GM12874 (cell line): ENCODE results near the gene STRADB.

Experiments used
- CTCF ChIP-seq: IDR thresholded peaks from 2 replicates; pipeline ENCODE4 v1.5.1; 2011; ENCODE audit warnings: low read depth, mild to moderate bottlenecking, control low read depth, low read length, moderate library complexity; ENCODE audit not compliant: insufficient read depth

The STRADB gene

GRCh38 chr2:201483342-201483741 is 31.8 kb downstream of the STRADB start:
- no peak for TF ChIP-seq CTCF

DNA sequence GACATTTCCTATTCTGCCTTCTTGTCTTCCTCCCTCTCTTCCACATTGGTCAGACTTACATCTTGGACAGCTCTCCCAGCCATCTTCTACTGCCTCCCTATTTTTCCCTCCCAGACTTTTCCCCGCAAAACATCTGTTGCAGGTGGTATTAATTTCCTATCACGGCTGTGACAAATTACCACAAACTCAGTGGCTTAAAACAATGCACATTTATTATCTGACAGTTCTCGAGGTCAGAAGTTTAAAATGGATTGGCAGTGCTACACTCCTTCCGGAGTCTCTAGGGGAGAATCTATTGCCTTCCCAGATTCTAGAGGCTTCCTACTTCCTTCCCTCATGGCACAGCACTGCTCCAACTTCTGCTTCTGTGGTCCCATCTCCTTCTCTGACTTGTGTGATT is 33.3 kb downstream of the STRADB start:
- TF ChIP-seq CTCF, result no peak

- TF ChIP-seq CTCF, result no peak
Measured at GRCh38 chr2:201490291-201490690, 38.8 kb downstream of the STRADB start.

- no peak for TF ChIP-seq CTCF
Measured at GRCh38 chr2:201496785-201497184, 45.2 kb downstream of the STRADB start.

GRCh38 chr2:201500534-201500933 is 49.0 kb downstream of the STRADB start:
- no peak for TF ChIP-seq CTCF

DNA sequence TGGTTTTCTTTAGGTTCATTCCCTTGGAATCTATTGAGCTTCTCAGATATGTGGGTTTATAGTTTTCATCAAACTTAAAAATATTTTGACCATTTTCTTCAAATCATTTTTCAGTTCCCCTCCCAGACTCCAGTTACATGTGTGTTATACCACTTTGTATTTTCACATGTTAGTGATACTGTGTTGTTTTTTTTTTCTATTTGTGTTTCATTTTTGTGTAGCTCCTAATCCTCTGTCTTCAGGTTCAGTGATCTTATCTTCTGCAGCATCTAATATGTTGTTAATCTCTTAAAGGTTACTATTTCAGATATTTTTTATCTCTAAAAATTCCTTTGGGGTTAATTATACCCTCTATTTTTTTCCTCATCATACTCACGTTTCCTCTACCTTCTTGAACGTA is 51.2 kb downstream of the STRADB start:
- no peak for TF ChIP-seq CTCF

DNA sequence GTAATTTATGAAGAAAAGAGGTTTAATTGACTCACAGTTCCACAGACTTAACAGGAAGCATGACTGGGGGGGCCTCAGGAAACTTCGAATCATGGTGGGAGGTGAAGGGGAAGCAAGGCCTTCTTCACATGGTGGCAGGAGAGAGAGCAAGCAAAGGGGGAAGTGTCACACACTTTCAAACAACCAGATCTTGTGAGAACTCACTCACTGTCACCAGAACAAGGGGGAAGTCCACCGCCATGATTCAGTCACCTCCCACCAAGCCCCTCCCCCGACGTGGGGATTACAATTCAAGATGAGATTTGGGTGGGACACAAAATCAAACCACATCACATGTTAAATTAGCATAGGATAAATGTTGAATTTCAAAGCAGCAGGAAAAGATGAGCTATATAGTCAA is 56.2 kb downstream of the STRADB start:
- no peak for TF ChIP-seq CTCF

DNA sequence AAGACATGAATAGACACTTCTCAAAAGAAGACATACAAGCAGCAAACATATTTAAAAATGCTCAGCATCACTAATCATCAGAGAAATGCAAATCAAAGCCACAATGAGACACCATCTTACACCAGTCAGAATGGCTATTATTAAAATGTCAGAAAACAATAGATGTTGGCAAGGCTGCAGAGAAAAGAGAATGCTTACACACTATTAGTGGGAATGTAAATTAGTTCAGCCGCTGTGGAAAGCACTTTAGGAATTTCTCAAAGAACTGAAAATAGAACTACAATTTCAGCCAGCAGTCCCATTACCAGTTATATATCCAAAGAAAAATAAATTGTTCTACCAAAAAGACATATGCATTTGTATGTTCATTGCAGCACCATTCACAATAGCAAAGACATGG is 61.7 kb downstream of the STRADB start:
- TF ChIP-seq CTCF, result no peak
